Pulmonary artery endothelial cell (primary cell): ENCODE results near the gene SNRNP70. TPM values are rescaled to one million over a fixed set of nuclear protein-coding genes. Genes with fewer than 3 reads are reported as not detected.
"Not testable (repeated sequence)": the region's sequence is repeated elsewhere in the genome, so short reads cannot be mapped to it uniquely, and the experiment has no call there.

ENCODE experiments used
- DNase-seq: peaks from one replicate; pipeline ENCODE4 v3.0.0-alpha.2; 2011; ENCODE audit warnings: low read depth, low spot score
- total RNA-seq: library from RNA; depleted of rRNA; stranded (reverse); fragments of >200 nt; gene quantifications from 2 replicates; pipeline ENCODE4 v1.2.3, GENCODE V29; 2014

Gene SNRNP70
- total RNA-seq: 199 and 280 TPM in 2 replicates

DNA sequence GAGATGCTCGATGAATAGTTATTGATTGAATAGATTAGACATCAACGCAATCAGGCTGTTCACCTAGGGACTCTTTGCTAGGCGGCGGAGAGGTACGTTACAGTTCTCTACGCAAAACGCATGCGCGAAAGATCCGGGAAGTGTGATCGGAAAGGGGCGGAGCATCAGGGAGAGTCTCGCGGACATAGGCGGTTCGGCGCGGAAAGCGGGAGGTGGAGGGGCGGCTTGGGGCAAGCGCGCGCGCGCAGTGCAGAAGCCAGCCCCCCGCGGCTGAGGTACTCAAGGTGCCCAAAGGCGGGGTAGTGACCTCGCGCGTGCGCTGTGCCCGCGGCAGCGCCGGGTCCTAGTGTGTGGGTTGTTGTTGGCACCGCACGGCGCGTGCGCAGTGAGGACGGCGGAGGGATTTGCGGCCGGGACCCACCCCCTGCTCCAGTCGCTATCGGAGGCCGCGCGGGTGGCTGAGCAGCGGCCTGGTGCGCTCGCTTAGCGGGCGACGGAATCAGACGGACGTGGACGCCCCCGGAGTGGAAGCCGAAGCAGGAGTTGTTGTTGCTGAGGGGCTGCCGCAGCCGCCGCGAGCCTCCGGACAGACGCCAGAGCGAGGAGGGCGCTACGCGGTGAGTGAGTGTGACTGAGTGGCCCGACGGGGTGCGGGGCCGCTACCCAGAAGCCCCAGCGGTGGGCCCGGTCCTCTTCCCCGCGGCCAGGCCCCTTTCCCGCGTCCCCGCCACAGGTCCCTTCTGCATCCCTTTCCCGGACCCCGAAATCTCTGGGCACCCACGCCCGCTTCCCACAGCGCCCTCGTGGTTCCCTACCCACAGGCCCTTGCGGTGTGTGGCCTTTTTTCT is at the start of gene SNRNP70:
TSS of gene SNRNP70 (plus strand) at position 432 of the 848 bp plus-strand sequence. CDS start 964 bp downstream, outside the sequence.
- DNase-seq: peak; percentile 99

- not testable (repeated sequence) for DNase-seq
Observed at GRCh38 chr19:49036815-49037214, 48.4 kb upstream of the SNRNP70 start, which contains the start of gene CGB1. Gene CGB1, minus strand, starts transcription at chr19:49036895. Its CDS starts 184 bp downstream, at chr19:49036711.

- DNase-seq: not testable (repeated sequence)
Observed at GRCh38 chr19:49038111-49038510, 47.1 kb upstream of the SNRNP70 start.

DNA sequence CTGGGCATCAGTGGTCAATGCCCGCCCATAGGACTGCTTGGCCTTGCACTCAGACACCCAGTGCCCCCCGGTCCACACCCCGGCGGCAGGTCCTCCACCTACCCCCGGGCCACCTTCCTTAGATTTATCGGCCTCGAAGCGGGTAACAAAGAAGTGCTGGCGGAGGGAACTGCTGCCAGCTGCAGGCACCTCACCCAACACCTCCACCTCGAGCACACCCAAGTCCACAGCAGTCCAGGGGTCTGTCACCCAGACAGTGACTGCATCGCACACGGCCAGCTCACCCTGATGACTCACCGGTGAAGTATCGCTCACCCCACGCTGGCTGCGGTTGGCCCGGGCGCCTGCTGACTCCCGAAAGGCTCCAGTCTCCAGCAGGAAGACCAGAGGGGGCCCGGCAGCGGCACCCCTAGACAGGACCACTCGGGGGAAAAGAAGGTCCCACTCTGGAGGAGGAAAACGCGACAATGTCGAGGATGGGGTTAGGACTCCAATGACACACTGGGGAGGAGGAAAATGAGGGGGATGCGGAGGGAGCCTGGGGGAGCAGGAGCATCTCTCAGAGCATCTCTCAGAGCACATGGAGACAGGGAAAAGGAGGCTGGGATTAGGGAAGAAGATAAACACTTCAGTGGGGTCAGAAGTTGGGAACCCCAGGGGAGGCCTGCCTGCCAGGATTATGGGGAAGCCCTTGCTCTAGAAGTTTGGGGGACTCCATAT is 46.5 kb upstream of the SNRNP70 start:
- not testable (repeated sequence) for DNase-seq

- not testable (repeated sequence) for DNase-seq
Observed at GRCh38 chr19:49039736-49040135, 45.5 kb upstream of the SNRNP70 start.

DNA sequence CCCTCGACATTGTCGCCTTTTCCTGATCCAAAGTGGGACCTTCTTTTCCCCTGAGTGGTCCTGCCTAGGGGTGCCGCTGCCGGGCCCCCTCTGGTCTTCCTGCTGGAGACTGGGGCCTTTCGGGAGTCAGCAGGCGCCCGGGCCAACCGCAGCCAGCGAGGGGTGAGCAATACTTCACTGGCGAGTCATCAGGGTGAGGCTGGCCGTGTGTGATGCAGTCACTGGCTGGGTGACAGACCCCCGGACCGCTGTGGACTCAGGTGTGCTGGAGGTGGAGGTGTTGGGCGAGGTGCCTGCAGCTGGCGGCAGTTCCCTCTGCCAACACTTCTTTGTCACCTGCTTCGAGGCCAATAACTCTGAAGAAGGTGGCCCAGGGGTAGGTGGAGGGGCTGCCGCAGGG is 43.1 kb upstream of the SNRNP70 start:
- DNase-seq: no peak

- DNase-seq: not testable (repeated sequence)
Observed at GRCh38 chr19:49042666-49043065, 42.6 kb upstream of the SNRNP70 start.

DNA sequence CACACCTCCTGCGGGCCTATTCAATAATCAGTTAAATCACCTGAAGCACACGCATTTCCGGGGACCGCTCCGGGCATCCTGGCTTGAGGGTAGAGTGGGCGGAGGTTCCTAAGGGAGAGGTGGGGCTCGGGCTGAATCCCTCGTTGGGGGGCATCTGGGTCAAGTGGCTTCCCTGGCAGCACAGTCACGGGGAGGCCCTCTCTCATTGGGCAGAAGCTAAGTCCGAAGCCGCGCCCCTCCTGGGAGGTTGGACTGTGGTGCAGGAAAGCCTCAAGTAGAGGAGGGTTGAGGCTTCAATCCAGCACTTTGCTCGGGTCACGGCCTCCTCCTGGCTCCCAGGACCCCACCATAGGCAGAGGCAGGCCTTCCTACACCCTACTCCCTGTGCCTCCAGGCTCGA is 41.7 kb upstream of the SNRNP70 start, which contains the start of gene CGB5:
TSS of gene CGB5 (plus strand) at position 301 of the 400 bp plus-strand sequence. CDS start 362 bp downstream, outside the sequence.
- not testable (repeated sequence) for DNase-seq

- not testable (repeated sequence) for DNase-seq
Observed at GRCh38 chr19:49049011-49049410, 36.2 kb upstream of the SNRNP70 start, which contains the start of gene CGB8. Gene CGB8, minus strand, starts transcription at chr19:49049111. Its CDS starts 372 bp downstream, at chr19:49048739.

- not testable (repeated sequence) for DNase-seq
Observed at GRCh38 chr19:49049834-49050233, 35.4 kb upstream of the SNRNP70 start.

GRCh38 chr19:49050376-49051033 is 34.7 kb upstream of the SNRNP70 start:
- not testable (repeated sequence) for DNase-seq

DNA sequence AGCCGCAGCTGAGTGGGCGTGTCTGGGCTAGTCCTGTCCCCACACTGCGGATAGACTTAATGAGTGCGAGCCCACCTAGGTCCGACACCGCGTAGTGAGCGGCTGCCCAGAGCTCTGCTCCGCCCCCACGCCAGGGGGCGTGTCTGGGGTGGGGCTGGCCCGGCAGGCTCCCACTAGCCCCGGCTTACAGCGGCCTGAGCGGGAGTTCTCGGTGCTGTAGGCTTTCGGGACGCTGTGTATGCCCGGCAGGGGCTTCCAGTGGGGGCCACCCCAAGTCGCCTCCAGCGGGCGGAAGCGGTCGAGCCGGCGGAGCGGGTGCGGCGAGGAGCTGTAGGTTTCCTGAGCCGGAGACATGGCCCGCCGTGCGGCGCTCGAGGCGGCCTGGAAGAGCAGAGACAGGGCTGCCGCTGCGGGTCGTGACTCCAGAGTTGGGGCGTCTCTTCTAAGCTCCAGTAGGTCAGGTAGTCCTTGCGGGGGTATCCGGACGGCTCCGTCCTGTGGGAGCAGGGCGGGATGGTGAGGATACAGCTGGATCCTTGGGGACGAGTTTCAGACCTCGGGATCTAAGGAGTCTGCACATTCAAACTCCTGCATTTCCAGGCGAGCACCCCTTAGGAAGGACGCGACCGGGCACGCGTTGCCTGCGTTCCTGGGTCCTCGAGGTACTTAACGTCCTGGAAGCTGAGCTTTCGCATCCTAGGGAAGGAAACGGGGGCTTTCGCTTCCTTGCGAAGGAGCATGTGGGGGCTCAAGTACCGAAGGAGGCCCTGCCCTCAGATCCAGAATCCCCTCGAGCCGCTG is 28.9 kb upstream of the SNRNP70 start:
- no peak for DNase-seq

DNA sequence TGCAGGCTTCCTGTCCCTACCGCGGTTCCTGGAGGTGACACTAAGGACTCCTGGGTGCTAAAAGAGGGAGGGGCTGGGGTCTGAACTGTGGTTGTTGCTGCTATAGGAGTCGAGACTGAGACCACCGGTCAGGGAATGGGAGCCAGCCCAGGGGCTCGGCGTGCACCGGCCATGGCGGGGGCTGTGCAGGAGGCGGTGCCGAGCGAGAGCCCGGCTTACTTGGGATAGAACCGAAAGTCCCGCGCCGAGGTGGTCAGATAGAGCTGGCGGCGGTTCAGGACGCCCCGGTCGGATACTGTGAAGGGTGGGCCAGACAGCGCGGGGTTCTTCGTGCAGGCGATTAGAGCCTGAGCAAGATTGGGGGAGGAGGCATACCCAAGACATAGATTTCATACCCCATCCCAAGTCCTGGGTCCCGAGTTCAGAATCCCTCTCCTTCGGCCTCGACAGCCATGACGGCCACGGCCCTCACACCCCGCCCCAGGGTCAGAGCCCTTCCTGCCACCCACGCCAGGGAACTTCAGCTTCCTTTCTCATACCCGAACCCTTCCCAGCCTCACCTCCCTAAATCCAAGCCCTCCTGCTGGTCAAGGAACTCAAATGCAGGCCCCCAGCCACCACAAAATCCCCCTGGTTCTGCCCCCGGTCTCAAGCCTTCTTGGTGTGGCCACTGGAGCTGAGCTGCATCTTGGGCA is 28.2 kb upstream of the SNRNP70 start:
- not testable (repeated sequence) for DNase-seq

DNA sequence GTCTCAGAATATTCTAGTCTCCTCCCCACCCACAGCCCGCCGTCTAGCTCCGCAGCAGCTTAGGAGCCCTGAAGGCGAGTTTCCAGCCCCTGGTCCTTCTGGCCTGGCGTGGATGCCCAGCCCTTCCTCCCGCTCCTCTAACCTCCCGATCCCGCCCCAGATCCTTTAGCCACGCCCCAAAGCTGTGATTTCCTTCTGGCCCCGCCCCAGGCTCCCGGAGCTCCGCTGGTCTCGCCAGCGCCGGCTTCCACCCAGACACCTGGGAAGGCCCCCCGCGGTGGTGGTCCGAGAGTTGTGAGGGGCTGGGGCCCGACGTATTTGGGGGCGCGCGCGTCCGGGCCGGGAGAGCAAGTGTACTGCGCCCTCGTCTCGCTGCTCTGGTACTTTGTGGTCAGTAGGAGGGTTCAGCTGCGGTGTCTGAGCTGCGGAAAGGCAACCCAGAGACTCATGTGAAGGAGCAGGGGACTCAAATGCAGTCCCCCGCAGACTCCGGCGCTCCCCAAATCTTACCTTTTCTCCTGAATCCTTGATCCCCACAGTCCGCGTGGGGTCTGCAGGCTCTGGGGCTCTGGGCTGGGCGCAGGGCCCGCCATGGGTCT is 27.5 kb upstream of the SNRNP70 start, which contains the start of gene CGB7:
TSS of gene CGB7 (minus strand) at position 114 of the 599 bp plus-strand sequence. CDS start 2,374 bp downstream, outside the sequence.
- DNase-seq: no peak

DNA sequence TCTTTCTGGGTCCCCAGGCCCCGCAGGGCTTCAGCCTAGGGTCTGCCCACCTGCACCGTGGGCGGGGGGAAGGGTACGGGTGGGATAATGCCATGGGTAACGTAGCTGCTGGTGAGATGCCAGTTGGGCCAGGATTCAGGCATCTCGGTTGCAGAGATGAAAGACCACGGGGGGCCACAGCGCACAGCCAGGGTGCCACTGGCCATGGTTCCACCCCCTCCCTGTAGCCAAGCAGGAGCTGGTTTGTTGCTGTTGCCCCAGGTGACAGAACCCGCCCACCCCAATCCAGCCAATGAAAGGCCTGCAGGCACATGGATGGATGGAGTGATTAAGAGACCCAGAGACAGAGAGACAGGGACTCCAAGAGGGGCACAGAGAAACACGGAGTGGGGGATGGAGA is 26.7 kb upstream of the SNRNP70 start:
- no peak for DNase-seq

DNA sequence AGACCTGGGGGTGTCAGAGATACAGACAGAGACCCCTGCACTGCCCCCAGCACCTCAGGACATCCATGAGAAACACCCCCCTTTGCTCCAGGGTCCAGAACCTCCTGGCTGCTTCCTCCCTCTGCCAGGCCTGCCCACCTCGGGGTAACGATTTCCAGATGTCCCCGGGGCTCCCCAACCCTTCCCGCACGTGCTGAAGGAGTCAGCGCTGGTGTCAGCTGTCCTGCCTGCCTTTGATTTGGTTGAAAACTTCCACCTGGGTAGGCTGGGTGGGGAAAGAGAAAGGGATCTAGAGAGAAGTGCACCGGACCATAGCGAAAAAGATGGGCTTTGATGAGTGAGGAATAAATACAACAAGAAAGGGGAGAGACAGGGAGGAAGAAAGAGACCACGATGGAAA is 26.2 kb upstream of the SNRNP70 start:
- DNase-seq: no peak

GRCh38 chr19:49061000-49061399 is 24.3 kb upstream of the SNRNP70 start:
- DNase-seq: no peak

DNA sequence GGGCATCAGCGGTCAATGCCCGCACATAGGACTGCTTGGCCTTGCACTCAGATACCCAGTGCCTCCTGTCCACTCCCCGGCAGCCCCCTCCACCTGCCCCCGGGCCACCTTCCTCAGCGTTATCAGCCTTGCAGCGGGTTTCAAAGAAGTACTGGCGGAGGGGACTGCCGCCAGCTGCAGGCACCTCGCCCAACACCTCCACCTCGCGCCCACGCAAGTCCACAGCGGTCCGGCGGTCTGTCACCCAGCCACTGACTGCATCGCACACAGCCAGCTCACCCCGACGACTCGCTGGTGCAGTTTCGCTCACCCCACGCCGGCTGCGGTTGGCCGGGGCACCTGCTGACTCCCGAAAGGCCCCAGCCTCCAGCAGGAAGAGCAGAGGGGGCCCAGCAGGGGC is 23.8 kb upstream of the SNRNP70 start:
- DNase-seq: no peak

DNA sequence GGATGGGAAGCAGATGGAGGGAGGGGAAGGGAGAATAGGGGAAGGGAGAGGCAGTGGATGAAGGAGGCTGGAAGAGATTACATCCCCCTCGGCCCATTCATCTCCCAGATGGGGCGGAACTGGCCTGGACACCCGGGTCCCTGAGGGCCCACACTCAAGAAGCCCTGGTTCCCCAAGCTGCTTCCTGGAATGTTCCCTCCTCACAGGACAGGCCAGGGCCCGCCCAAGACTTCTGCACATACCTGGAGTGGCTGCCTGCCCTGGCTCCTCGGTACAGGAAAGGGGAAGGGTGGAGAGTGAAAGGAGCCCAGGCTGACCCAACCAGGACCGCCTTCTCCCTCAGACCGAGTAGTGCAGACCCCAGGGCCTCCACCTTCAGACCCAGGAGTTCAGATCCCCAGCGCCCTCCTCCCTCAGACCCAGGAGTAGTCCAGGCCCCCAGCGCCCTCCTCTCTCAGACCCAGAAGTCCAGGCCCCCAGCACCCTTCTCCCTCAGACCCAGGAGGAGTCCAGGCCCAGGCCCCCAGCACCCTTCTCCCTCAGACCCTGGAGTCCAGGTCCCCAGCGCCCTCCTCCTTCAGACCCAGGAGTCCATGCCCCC is 21.1 kb upstream of the SNRNP70 start:
- DNase-seq: no peak
